SK-N-DZ (cell line): Measurements from ENCODE around the gene ATP2A1.
A peak's percentile ranks its signal among the peaks of the same experiment; 100 is the strongest.
"Not testable (repeated sequence)": the region's sequence is repeated elsewhere in the genome, so short reads cannot be mapped to it uniquely, and the experiment has no call there.

Experiments
- DNase-seq: peaks from one replicate; pipeline ENCODE4 v3.0.0-alpha.2; 2015; ENCODE audit warnings: low spot score

The ATP2A1 gene

DNA sequence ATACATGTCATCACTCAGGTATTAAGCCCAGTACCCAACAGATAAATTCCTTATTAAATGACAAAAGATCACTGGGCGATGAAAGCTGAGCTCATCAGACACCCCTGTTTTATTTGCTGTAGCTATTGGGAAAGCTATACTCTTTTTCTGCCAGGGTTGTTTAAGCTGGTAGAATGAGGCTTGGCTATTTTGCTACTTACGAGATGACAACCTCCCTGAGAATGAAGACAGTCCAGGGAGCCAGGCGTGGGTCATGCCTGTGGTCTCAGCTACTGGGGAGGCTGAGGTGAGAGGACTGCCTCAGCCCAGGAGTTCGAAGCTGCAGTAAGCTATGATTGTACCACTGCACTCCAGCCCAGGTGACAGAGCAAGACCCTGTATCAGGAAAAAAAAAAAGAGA lies 19.0 kb upstream of the ATP2A1 start:
- no peak for DNase-seq

DNA sequence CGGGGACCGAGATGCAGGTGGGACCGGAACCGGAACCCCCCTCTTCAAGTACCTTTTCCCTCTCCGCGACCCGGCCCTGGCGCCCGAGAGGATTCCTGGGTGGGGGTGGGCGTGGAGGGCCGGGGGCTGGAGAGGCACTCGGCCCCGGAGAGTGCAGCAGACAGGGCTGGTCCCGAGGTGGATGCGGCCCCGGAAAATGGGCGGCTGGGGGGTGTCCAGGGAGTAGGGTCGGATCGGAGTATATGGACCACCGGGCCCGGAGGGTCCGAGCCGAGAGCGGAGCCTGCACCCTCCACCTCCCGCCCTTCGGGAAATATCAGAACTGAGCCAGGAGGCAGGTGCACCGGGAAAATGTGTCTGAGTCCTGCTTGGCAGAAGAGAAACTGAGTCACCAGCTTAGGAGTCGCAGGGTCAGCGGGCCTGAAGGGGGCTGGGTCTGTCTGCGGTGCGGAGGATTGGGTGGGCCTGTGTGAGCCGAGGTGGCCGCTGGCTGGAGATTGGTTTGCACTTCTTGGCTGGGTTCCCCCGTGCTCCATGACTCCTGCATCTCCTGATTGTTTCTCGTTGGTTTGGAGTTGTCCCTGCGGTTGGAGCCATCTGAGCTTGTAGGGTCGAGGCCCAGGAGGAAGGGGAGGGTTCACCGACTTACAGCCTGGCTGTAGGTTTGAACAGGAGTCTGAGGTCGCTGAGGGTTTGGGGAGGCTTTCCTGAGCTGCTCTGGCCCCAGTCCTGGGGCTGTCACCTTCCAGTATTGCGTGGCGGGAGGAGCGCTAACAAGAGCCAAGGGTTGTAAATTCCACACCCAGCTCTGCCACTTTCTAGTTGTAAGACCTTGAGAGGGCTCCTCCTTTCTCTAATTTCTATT lies 14.1 kb upstream of the ATP2A1 start:
- DNase-seq = no peak

- no peak for DNase-seq
Observed at GRCh38 chr16:28865001-28865688, 13.1 kb upstream of the ATP2A1 start.

GRCh38 chr16:28865722-28866453 lies 12.4 kb upstream of the ATP2A1 start:
- DNase-seq = no peak

- no peak for DNase-seq
Observed at GRCh38 chr16:28866454-28866804, 11.9 kb upstream of the ATP2A1 start.

- DNase-seq = no peak
Observed at GRCh38 chr16:28867241-28867640, 11.0 kb upstream of the ATP2A1 start.

DNA sequence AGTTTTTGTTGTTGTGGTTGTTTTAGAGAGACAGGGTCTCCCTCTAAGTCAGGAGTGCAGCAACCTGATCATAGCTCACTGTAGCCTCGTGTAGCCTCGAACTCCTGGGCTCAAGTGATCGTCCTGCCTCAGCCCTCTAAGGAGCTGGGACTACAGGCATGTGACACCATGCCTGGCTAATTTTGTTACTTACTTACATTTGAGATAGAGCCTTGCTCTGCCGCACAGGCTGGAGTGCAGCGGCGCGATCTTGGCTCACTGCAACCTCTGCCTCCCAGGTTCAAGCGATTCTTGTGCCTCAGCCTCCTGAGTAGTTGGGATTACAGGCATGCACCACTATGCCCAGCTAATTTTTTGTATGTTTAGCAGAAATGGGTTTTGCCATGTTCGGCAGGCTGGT lies 10.6 kb upstream of the ATP2A1 start:
- DNase-seq = not testable (repeated sequence)

- DNase-seq = no peak
Observed at GRCh38 chr16:28869201-28869600, 9.1 kb upstream of the ATP2A1 start.

- no peak for DNase-seq
Observed at GRCh38 chr16:28872952-28873351, 5.3 kb upstream of the ATP2A1 start.

DNA sequence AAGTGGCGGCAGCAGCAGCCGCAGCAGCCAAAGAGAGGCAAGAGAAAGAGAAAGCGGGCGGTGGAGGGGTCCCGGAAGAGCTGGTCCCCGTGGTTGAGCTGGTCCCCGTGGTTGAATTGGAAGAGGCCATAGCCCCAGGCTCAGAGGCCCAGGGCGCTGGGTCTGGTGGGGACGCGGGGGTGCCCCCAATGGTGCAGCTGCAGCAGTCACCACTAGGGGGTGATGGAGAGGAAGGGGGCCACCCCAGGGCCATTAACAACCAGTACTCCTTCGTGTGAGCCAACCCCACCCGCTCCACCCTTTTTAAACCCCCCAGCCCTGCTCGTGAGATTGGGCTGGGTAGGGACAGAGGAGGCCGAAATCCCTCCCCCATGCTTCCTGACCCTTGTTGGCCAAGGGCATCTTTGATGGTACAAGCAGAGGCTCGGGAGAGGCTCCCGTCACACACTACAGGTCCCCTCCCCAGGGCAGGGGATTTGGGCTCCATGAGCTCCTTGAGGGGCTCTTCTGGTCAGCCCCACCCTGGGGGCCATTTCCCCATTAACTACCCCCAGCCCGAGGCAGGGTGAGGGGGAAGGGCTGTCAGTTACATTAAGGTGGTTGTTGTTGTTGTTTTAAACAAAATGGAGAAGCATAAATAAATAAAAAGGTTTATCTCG lies 4.6 kb upstream of the ATP2A1 start:
- DNase-seq = no peak

GRCh38 chr16:28874406-28874805 lies 3.9 kb upstream of the ATP2A1 start:
- DNase-seq = no peak

- no peak for DNase-seq
Observed at GRCh38 chr16:28875134-28876018, 2.9 kb upstream of the ATP2A1 start.

DNA sequence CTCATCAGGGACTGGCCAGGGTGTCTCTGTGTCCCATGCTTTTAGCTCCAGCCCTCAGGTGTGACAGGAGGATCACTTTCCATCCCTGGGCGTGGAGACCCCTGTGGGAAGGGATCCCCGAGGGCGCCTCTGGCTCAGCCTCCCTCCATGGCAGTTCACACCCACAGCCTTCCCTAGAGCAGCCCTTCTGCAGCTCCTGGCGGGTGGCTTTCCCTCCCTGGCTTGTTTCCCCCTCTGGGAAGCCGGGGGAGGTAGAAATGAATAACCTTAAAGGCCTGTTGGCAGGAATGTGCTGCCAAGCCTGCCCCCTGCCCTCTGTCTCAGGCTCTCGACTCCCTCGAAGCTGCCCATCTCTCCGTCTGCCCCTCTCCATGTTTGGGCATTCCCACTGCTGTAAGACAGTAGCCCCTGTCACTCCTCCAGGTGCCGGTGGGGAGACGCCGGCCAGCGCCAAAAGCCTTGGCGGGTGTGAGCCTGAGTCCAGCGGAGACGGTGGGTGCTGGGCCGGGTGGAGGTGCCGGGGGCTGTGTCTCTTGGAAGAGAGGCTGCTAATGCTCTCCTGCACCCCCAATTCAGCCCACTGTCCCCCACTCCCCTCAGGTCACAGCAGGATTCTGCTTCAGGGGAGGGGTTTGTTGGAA lies 2.1 kb upstream of the ATP2A1 start:
- no peak for DNase-seq

DNA sequence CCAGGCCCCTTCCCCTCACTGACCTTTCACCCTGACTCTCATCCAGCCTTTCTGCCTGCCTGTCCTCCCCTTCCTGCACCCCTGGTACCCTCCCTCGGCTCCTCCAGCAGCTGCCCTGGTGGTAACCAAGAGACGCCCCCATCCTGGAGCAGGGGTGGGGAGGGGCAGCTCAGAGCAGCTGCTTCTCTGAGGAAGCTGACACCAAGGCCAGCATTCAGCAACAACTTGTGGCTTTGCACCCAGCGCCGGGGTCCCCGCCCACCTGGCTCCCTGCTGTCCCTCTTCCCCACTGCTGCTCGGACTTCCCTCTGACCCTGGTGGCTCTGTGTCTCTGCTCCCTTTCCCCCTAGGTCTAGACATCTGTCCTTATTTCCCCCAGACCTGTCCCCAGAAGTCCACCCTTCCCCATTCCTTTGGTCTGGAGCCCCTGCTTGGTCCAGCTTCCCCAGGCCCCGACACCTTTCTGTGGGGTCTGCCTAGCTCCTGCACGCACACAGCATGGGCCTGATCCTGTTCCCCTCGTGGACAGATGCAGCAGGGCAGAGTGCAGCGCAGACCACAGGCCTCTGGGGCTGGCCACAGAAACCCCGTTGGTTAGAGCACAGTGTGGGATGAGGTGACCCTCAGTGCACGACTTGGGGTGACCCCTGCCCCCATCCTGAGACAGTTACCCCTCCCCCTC lies 1.2 kb upstream of the ATP2A1 start:
- no peak for DNase-seq

- DNase-seq = no peak
Observed at GRCh38 chr16:28877655-28878000, 660 bp upstream of the ATP2A1 start.

GRCh38 chr16:28879261-28879840 lies 1.1 kb downstream of the ATP2A1 start:
- no peak for DNase-seq

- peak; percentile 83 for DNase-seq
Observed at GRCh38 chr16:28879841-28880588, 1.7 kb downstream of the ATP2A1 start.

GRCh38 chr16:28880589-28880915 lies 2.3 kb downstream of the ATP2A1 start:
- no peak for DNase-seq

DNA sequence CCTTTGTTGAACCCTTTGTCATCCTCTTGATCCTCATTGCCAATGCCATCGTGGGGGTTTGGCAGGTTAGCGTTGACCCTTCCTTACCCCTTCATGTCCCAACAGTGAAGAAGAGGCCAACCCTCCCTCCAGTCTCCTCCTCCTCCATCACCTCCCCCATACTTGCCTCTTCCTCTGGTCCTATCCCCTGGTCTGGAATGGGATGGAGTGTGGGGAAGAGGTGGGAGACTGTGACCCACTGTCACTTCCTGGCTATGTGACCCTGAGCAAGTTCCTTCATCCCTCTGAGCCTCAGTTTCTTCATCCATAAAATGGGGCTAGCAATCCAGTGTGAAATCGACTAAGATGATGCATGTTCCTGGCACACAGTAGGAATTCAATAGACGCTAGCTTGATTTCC lies 2.7 kb downstream of the ATP2A1 start:
- no peak for DNase-seq
